HG02970 (cell line): Measurements from ENCODE around the gene SPPL2A.
"Not testable (repeated sequence)": the region's sequence is repeated elsewhere in the genome, so short reads cannot be mapped to it uniquely, and the experiment has no call there.

Source experiments
- ATAC-seq: cut with Tn5 transposase; IDR thresholded peaks from one replicate; pipeline ENCODE4 v1.9.1; 2021; ENCODE audit warnings: mild to moderate bottlenecking, moderate library complexity, moderate number of reproducible peaks; ENCODE audit not compliant: unreplicated experiment, low FRiP score

SPPL2A gene, protein sequence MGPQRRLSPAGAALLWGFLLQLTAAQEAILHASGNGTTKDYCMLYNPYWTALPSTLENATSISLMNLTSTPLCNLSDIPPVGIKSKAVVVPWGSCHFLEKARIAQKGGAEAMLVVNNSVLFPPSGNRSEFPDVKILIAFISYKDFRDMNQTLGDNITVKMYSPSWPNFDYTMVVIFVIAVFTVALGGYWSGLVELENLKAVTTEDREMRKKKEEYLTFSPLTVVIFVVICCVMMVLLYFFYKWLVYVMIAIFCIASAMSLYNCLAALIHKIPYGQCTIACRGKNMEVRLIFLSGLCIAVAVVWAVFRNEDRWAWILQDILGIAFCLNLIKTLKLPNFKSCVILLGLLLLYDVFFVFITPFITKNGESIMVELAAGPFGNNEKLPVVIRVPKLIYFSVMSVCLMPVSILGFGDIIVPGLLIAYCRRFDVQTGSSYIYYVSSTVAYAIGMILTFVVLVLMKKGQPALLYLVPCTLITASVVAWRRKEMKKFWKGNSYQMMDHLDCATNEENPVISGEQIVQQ

DNA sequence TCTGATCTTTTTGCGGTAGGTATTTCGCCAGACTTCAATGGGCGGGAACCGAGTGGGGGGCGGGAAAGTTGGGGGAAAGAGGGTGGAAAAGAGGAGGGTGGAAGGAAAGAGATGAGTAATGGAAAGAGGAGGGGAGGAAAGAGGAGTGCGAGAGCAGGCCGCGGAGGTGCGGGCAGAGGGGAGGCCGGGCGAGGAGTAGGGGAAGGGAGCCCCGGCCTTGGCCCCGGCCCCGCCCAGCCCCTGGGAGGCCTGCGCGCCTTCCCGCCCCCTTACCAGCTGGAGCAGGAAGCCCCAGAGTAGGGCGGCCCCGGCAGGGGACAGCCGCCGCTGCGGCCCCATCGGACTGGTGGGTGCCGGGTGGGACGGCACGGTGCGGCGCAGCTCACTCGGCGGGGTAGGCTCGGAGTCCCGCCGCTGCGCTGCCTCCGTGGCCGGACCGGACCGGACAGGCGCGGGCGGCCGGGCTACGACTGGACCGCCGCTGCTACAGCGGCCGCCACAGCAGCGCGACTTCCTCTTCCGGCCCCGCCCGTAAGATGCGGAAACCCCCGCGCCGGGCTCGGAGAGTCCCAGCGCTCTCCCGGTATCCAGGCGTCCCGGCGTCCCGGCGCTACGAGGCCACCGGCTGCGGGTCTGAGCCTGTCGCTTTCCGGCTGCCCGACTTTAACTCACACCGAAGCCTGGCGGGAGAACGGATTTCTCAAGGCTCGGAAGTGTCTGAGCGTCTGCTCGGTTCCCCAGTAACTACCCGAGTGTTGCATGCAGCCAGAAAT is at the start of gene SPPL2A:
Gene SPPL2A, minus strand, starts transcription at position 512 of the 773 bp plus-strand sequence. Its CDS starts 173 bp downstream, at position 339.
- ATAC-seq: peak; percentile 88

DNA sequence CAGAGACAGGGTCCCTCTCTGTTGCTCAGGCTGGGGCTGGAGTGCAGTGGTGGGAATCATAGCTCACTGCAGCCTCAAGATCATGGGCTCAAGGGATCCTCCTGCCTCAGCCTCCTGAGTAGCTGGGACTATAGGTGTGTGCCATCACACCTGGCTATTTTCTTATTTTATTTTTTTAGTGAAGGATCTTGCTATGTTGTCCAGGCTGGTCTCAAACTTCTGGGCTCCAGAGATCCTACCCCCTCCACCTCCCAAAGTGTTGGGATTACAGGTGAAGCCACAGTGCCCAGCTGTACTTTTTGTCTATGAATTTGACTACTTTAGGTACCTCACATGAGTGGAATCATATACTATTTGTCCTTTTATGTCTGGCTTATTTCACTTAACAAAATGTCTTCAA is 49.1 kb upstream of the SPPL2A start:
- no peak for ATAC-seq

DNA sequence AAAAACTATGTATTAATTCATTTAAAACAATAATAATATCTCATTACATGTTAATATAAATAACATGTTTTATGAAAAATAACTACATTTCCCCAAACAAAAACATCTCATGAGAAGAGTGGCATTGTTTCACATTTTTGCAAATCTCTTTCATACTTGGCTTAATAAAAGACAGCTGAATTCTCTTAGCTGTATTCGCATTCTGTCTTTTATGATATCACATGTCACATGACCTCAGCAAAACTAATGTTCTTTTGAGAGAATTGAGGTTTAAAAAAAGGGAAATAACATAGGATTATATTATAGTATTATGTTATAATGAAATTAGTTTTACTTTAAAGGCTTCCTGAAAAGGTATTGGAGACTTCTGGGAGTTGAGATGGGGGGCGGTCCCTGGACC is 48.4 kb upstream of the SPPL2A start:
- ATAC-seq: no peak

DNA sequence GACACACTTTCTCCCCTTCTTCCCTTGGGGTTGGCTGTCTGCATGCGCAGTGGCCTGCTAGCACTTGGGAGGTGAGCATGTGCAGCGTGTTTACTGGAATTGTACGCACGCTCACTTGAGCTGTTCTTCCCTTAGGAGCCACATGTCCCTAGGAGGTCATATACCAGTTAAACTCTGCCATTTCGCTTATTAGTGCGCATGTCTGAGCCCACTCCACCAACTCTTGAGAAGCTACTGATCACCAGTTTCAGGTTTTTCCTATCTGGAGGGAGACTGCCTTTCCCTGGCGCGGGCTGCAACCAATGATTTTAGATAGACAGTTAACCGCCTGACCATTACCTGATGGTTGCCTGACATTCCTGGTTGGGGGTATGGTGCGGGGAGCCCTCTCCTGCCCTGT is 47.6 kb upstream of the SPPL2A start:
- ATAC-seq: no peak

DNA sequence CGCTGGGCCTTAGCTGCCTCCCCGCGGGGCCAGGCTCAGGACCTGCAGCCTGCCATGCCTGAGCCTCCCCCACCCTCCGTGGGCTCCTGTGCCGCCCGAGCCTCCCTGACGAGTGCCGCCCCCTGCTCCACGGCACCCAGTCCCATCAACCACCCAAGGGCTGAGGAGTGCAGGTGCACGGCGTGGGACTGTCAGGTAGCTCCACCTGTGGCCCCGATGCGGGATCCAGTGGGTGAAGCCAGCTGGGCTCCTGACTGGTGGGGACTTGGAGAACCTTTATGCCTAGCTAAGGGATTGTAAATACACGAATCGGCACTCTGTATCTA is 46.6 kb upstream of the SPPL2A start:
- not testable (repeated sequence) for ATAC-seq

DNA sequence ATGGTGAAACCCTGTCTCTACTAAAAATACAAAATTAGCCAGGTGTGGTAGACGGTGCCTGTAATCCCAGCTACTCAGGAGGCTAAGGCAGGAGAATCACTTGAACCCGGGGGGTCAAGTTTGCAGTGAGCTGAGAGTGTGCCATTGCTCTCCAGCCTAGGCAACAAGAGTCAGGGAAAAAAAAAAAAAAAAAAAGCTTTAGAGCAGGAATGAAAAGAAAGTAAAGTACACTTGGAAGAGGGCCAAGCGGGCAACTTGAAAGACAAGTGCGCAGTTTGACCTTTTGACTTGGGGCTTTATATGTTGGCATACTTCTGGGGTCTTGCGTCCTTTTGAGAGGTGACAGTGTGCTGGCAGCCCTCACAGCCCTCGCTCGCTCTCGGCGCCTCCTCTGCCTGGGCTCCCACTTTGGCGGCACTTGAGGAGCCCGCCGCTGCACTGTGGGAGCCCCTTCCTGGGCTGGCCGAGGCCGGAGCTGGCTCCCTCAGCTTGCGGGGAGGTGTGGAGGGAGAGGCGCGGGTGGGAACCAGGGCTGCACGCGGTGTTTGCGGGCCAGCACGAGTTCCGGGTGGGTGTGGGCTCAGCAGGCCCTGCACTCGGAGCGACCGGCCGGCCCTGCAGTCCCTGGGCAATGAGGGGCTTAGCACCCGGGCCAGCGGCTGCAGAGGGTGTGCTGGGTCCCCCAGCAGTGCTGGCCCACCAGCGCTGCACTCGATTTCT is 46.1 kb upstream of the SPPL2A start:
- ATAC-seq: not testable (repeated sequence)

DNA sequence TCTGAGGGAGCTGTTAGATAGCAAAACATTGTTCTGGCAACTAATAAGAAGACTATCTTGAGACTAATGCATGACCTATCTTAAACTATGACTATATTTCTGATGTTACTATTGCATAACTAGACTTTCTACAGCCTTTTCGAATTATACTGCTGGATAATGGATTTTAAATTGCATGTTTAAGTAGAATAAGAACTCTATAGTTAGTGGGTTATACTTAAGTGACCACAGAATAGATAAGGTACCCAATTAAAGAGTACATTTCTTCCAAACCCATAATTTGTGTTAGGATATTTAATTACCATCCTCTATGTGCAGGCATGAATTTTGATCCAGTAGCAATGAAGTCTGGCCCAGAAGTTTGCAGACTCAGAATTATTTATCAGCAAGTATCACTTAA is 44.6 kb upstream of the SPPL2A start:
- ATAC-seq: no peak

DNA sequence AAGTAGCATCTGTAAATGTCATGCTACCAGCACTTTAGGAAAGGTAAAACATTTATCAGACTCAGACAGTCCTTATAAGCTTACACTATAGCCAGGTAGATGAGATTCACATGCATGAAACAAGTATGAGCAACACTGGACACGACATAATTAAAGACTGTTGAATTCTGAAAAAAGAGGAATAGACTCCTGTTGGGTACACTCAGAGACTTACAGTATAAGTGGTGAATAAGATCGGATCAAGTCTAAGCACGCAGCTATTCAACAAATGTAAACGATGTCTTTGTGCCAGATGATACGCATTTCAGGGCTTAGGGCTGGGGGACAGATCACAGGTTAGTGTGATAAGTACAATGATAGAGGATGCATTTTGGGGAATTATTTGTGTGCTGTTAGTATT is 43.2 kb upstream of the SPPL2A start:
- ATAC-seq: no peak

DNA sequence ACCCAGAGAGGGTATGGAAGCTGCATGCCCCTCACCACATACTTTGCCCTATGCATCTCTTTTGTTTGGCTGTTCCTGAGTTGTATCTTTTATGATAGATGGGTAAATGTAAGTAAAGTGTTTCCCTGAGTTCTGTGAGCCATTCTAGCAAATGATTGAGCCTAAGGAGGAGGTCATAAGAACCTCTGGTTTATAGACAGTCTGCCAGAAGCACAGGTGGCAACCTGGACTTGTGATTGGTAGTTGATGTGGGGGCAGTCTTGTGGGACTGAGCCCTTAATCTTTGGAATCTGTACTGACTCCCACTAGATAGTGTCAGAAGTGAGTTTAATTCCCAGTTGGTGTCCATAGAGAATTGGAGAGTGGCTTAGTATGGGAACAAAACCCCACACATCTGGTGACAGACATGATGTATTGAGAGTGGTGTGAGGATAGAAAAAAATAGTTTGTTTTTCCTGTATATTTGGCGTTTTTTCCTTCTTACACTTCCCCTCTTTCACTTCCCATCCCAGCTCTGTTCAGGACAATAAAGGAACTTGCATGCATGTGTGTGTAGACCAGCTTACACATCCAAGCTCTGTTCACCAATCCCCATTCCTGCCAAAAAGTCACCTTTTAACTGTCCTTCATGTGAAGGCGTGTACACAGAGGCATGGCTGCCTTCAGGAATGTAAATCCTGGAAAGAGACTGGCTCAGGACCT is 38.1 kb upstream of the SPPL2A start:
- ATAC-seq: no peak

DNA sequence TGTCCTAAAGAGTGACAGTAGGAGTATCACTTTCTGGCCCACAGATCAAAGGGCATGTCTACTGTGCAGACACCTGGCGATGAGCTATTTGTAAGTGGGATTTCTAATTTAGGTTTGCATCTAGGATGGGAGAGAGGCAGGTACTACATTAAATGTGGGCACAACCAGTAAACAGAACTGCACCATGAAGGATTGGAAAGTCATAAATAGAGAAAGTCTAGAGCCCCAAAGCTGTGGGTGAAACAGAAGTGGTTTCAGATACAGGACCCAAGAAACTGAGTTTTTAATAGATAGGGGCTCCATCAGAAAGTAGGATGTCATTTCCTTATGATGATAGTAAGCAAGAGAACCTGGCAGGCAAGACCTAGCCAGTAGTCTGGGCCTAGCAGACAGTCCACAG is 35.2 kb upstream of the SPPL2A start:
- no peak for ATAC-seq

DNA sequence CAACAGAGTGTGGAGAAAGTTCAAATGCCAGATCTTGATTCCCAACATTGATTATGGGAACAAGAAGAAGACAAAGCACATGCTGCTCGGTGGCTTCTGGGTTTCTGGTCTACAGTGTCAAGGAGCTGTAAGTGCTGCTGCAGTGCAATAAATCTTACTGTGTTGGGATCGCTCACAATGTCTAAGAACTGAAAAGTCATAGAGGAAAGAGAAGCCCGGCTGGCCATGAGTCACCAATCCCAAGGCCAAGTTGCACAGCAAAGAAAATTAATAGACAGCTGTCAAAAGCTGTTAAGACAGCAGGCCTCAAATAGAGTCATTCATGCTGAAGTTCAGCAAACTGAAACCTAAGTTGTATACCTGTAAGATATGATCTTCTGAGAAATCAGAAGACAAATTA is 33.2 kb upstream of the SPPL2A start:
- ATAC-seq: no peak

DNA sequence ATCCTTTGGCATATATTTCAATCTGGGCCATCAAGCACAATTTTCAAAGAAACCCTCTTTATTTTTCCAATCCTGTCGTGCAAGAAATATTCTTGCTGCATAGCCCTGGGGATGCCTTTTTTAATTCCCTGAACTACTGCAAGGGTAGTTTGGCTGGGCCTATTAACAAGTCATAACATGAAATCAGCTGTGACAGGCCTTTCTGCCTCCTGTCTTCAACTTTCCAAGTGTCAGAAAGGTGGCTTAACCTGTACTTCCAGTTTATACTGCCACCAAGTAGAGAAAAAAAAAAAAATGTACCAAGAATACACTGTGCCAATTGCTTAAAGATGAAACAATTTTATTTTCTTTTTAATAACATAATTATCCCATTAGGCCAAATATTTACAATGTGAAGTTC is 32.4 kb upstream of the SPPL2A start:
- no peak for ATAC-seq

DNA sequence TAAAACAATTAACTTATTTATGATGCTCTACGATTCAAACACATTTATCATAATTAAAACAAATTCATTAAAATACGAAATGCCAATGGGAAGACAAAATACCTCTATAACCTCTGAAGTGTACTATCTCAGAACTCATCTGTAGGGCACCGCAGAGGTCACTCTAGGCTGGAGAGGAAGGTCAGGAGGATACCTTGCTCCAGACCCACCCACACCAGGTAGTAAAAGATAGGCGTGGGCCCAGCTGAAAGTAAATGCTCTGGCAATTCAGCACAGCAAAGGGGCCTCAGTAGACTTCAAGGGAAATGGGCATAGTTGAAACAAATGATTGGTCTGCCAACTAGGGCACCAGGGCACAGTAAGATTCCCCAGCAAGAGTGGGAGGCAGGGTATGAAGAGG is 26.0 kb upstream of the SPPL2A start:
- ATAC-seq: no peak

DNA sequence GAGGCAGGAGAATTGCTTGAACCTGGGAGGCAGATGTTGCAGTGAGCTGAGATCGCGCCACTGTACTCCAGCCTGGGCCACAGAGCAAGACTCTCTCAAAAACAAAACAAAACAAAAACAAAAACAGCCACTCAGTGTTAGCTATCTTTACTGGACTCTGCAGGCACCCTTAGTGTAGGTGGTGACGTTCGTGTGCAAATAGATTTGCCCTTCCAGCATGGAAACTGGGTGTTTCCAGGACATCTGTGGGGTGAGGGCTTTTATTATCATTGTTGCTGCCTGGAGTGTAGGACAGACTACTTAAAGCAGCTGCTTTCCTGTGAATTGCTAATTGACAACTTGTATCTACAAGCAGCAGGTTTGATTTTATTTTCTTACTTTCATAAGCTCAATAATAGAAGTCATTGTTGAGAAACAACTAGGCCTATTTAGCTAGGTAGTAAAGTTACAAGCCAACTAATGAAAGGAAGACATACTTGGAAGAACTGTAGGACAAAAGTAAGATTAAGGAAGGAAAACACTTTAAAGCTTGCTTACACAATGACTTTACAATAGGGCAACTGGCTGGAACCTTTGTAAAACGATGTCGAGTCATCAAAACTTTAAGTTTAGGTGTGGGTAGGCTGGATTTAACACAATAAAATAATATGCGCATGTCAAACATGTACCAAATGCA is 25.4 kb upstream of the SPPL2A start:
- ATAC-seq: no peak

DNA sequence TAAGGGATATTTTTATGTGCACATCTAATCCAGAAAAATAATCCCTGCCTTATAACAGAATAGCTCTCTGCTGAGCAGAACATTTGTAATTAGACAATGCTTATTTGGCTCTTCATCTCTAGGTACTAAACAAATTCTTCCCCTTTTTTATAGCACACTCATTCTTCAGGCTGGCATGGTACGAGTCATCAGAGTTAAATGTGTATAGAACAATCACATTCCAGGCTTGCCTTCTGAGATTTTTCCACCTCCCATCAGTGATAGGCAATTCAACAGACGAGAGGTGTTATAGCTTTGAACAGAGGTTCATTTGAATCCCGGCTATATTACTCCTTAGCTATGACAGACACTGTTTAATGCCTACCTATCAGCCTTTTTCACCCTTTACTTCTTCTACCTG is 21.4 kb upstream of the SPPL2A start:
- no peak for ATAC-seq

DNA sequence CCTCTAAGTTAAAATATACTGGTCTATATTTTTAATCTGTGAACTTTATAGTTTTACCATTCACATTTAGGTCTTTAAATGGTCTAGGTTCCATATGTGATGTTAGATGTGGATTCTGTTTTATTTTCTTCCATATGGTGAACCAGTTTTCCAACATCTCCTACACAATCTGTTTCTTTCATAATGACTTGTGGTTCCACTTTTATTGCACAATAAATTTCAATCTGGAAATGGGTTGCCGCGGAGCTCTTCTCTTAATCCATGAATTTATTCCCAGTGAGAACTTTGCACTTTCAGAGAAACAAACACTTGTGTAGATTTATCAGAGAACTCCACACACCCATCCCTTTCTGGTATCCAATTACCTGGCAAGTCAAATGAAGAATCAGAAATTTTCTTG is 20.9 kb upstream of the SPPL2A start:
- ATAC-seq: no peak

DNA sequence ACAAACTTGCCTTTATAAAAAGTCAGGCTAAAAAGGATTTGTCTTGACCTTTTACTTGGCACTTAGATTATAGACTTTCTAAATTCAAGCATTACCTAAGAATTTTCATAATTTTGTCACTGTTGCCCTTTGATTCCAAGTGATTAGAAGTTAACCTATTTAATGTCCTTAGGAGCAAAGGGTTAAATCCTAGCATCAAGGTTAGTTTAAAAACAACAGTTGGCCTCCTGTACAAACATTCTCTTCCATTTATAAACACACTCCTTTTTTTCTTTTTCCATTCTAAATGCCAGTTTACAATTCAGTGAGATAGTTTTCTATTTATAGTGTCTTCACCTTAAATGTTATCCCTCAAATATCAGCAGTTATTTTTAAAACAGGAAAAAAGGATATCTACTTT is 18.4 kb upstream of the SPPL2A start:
- no peak for ATAC-seq

DNA sequence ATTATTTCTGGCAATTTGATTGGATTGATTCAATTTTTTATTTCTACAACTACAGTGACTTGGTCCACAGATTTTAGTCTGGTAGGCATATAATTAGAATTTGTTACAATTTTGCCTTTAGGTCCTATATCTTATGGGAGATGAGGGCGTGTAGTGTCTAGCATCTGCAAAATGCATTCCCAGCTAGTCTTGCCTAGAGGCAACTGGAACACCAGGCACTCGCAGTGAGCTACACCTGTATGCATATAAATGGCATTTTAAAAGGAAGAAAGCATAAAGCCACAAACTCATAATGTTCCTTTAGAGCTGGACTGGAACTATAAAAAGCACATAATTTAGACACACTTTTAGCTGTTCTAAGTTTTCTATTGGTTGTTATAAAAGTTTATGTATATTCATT is 17.9 kb upstream of the SPPL2A start:
- ATAC-seq: no peak

DNA sequence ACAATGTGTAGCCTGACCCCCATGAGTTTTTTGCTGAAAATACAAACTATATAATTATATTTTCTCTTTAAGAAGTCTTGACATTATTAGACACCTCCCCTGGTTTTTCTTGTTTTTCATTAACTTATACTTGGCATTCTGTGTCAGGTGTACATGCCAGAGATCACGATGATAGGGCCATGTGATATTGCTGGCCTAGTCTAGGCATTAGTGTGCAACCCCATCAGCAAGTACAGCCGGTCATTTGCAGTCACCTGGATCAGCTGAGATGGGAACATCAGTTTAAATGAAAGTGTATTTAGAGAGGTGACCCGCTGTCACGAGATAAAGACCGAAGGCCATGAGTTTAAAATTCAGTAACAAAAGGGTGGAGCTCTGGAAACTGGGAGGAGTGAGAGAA is 12.6 kb upstream of the SPPL2A start:
- ATAC-seq: no peak

DNA sequence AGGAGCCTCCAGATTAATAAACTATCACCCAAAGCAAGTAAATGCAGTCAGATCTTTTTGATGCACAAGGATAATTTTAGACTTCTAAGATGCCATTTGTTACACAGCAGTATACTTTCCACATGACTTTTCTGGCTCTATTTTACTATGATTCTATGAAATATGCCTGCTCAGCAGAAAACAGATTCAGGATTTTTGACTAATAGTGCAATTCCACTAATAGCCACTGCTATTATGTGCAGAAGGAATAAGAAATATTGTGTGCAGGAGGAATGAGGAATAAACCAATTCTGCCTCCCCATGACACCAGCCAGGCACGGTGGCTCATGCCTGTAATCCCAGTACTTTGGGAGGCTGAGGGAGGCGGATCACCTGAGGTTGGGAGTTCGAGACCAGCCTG is 11.5 kb upstream of the SPPL2A start:
- no peak for ATAC-seq
